Transverse colon (tissue), 3 donors: ENCODE results near the gene PPP1R12B.
"Not testable (repeated sequence)": the region's sequence is repeated elsewhere in the genome, so short reads cannot be mapped to it uniquely, and the experiment has no call there.

Source experiments
- POLR2A ChIP-seq: fragments of 450-650 bp; IDR thresholded peaks from one replicate; pipeline ENCODE4 v1.6.1; 2016; ENCODE audit warnings: antibody characterized with exemption, mild to moderate bottlenecking, moderate library complexity
- TF ChIP-seq, protein P1 (sequence below), 5 experiments: fragments of 200-600 bp in 3 of 5; fragments of 450-650 bp in 2 of 5; sonication (generic) in 3 of 5; IDR thresholded peaks; 1 replicate in 2 of 5; 2 replicates in 3 of 5; pipeline ENCODE4 v1.5.1; 2016 to 2017; ENCODE audit warnings: antibody characterized with exemption in 5 of 5, inconsistent platforms in 3 of 5, mild to moderate bottlenecking in 2 of 5, moderate library complexity in 1 of 5

DNA sequence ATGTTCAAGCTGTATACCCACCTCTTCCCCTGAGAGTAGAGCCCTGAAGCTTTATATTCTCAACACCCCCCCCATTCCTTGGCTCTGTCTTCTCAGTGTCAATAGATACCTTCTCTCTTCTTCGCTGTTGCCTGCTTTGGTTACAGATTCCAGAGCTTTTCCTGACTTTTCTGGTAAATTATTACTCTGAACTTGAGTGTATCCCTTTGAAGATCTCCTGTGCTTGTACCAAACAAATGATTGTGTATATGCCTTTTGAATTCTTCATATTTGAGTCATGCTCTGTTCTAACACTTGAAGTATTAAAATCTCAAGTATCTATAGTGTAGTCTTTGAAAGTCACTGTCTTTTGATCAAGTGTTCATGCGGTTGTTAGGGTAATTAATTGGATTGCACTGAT, 32.0 kb downstream of the PPP1R12B start:
- TF ChIP-seq, protein P1, sequence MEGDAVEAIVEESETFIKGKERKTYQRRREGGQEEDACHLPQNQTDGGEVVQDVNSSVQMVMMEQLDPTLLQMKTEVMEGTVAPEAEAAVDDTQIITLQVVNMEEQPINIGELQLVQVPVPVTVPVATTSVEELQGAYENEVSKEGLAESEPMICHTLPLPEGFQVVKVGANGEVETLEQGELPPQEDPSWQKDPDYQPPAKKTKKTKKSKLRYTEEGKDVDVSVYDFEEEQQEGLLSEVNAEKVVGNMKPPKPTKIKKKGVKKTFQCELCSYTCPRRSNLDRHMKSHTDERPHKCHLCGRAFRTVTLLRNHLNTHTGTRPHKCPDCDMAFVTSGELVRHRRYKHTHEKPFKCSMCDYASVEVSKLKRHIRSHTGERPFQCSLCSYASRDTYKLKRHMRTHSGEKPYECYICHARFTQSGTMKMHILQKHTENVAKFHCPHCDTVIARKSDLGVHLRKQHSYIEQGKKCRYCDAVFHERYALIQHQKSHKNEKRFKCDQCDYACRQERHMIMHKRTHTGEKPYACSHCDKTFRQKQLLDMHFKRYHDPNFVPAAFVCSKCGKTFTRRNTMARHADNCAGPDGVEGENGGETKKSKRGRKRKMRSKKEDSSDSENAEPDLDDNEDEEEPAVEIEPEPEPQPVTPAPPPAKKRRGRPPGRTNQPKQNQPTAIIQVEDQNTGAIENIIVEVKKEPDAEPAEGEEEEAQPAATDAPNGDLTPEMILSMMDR (IDR thresholded peaks at IDR 0.05) = not testable (repeated sequence)
- not testable (repeated sequence) for TF ChIP-seq POLR2A
